ENCODE data around the gene CDCA8.

Gene CDCA8

DNA sequence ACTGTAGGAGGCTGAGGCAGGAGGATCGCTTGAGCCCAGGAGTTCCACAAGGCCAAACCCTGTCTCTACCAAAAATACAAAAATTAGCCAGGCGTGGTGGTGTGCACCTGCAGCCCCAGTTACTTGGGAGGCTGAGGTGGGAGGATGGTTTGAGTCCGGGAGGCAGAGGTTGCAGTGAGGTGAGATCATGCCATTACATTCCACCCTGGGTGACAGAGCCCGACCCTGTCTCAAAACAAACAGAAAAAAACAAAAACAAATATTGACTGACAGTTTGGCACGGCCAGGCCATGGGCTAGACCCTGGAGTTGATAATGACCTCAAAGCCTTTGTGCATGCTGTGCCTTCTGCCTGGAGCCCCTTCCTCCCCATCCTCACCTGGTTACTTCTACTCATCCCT is 38.4 kb upstream of the CDCA8 start:
- DNase-seq (ENCODE audit: extremely low read depth, low read depth), result no peak
- TF ChIP-seq, protein P1, sequence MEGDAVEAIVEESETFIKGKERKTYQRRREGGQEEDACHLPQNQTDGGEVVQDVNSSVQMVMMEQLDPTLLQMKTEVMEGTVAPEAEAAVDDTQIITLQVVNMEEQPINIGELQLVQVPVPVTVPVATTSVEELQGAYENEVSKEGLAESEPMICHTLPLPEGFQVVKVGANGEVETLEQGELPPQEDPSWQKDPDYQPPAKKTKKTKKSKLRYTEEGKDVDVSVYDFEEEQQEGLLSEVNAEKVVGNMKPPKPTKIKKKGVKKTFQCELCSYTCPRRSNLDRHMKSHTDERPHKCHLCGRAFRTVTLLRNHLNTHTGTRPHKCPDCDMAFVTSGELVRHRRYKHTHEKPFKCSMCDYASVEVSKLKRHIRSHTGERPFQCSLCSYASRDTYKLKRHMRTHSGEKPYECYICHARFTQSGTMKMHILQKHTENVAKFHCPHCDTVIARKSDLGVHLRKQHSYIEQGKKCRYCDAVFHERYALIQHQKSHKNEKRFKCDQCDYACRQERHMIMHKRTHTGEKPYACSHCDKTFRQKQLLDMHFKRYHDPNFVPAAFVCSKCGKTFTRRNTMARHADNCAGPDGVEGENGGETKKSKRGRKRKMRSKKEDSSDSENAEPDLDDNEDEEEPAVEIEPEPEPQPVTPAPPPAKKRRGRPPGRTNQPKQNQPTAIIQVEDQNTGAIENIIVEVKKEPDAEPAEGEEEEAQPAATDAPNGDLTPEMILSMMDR (IDR thresholded peaks at IDR 0.05; ENCODE audit: low read depth, low read length, missing control alignments), result no peak
- no peak overlapping the region for H3K4me3 ChIP-seq (replicated peaks; ENCODE audit: low read depth, low read length)

DNA sequence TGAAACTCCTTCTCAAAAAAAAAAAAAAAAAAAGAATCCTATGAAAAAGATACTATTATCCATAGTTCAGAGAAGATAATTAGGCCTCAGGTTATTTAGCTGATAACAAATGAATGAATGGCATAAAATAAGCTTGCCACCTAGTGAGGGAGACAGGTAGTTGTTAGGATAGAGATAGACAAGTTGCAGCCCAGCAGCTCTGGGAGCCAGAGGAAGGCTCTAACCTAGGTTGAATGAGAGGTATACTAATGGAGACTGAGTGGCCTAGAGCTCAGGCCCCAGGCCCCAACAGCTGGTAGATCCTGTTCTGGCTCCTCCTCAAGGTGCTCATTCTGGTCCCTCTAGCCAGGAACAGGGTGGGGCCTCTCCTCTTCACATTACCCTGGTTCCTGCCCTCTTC is 37.0 kb upstream of the CDCA8 start:
- no peak overlapping the region for H3K4me3 ChIP-seq (replicated peaks; ENCODE audit: low read depth, low read length)
- no peak for DNase-seq (ENCODE audit: extremely low read depth, low read depth)
- TF ChIP-seq, protein P1 (IDR thresholded peaks at IDR 0.05; ENCODE audit: low read depth, low read length, missing control alignments), result no peak

DNA sequence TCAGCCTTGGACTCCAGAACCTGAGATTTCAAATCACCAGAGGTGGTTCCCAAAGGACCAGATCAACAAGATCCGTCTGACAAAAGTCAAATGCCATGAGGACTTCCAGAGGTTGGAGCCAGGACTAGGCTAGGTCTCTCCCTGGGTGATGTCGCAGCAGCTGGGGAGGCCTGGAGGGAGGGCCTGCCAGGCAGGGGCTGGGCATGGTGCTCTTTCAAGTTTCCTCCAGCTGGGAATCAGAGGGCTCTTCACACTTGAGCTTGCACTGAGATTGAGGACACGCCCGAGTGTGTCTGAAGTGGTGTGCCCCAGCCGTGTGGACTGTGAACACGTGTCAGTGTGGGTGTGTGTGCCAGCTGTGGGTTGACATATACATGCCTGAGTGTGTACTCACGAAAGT is 36.3 kb upstream of the CDCA8 start:
- H3K4me3 ChIP-seq (replicated peaks; ENCODE audit: low read depth, low read length), result no peak overlapping the region
- TF ChIP-seq, protein P1 (IDR thresholded peaks at IDR 0.05; ENCODE audit: low read depth, low read length, missing control alignments), result no peak
- no peak for DNase-seq (ENCODE audit: extremely low read depth, low read depth)

DNA sequence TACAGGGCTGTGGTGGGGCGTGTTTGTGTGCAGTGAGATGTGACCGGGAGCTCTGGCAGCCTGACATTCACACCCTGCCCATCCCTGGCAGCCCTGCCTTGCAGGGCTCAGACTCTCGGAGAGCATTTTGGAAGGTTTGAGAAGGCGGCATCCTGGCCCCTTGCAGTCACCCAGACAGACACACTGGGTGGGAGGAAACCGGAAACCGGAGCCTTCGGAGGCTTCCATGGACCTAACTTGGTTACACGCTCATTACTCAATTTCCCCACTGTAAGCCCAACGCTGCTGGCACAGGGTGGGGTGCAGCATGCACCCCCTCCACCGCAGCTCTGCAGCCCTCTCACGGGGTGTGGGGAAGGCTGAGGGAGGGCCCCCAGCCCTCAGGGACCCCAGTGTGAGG is 35.4 kb upstream of the CDCA8 start:
- H3K4me3 ChIP-seq (replicated peaks; ENCODE audit: low read depth, low read length), result no peak overlapping the region
- DNase-seq (ENCODE audit: extremely low read depth, low read depth), result no peak
- TF ChIP-seq, protein P1 (IDR thresholded peaks at IDR 0.05; ENCODE audit: low read depth, low read length, missing control alignments), result no peak

DNA sequence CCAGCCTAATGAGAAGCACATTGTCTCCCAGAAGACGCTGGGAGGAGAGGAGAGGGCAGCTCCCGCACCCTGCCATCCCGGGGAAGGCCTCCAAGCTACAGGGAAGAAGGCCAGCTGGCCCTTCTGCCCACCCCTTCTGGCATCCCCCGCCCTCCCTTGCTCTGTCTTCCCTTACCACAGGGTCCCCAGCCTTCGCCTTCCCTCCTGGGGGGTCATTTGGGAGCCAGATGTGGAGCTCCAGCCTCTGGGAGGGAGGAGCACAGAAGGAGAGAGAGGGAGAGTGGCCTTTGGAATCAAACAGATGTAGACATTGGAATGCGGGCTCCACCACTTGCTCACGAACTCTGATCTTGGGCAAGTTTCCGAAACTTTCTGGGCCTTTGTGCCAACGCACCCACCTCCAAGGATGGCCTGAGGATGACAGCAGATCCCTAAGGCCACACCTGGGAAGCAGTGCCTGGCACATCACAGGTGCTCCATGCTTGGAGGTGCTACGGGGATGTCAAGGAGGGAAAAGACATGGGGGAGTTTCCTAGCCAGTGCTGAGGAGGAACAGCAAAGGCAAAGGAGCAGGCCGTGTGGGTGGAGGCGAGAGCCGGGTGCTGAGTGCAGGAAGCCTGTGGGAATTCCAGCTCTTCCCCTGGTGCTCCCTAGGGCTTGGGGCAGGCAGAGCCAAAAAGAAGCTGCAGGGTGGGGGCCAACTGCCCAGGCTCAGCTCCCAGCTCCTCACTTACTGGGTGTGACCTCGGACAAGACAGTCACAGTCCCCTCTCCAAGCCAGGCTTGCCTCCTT is 34.5 kb upstream of the CDCA8 start:
- DNase-seq (ENCODE audit: extremely low read depth, low read depth), result no peak
- H3K4me3 ChIP-seq (replicated peaks; ENCODE audit: low read depth, low read length), result no peak overlapping the region
- TF ChIP-seq, protein P1 (IDR thresholded peaks at IDR 0.05; ENCODE audit: low read depth, low read length, missing control alignments), result no peak

DNA sequence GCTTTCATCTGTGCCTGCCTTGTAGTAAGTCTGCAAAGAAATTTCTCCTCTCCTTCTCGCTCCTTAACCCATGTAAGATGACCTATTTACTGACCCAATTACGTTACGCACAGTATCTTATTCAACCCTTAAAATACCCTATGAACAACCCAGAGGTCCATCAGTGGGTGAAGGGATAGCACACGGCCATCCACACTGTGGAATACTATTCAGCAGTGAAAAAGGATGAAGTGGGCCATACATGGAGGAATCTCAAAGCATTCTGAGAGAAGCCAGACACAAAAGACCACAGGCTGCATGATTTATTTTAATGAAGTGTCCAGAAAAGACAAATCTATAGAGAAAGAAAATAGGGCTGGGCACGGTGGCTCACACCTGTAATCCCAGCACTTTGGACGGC is 33.8 kb upstream of the CDCA8 start:
- no peak for DNase-seq (ENCODE audit: extremely low read depth, low read depth)
- no peak overlapping the region for H3K4me3 ChIP-seq (replicated peaks; ENCODE audit: low read depth, low read length)
- TF ChIP-seq, protein P1 (IDR thresholded peaks at IDR 0.05; ENCODE audit: low read depth, low read length, missing control alignments), result no peak

DNA sequence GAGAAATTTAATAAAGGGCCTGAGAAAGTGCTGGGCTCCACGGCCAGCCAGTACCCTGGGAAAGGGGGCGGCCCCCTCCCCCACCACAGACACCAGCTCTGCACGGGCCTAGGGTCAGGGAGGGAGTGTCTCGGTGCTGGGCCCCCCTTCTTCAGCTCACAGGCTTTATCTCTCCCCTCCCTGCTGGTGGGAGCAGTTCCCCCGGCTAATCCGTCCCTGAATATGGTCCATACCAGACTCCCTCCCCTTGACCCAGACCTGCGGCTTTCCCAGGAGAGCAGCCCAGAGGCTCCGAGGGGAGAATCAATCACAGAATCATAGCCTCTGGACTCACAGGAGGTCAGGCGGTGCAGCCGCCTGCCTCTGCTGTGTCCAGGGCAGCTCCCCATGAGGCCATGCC is 31.7 kb upstream of the CDCA8 start:
- TF ChIP-seq, protein P1 (IDR thresholded peaks at IDR 0.05; ENCODE audit: low read depth, low read length, missing control alignments), result no peak
- no peak overlapping the region for H3K4me3 ChIP-seq (replicated peaks; ENCODE audit: low read depth, low read length)
- no peak for DNase-seq (ENCODE audit: extremely low read depth, low read depth)

Measured in HFF-Myc (cell line).